Measurements from ENCODE around the gene TUBB4A.

The TUBB4A gene

GRCh38 chr19:6495947-6496346 lies 6.2 kb downstream of the TUBB4A start:
- no peak for DNase-seq (ENCODE audit: low read depth in 2 of 2)

- no peak for DNase-seq (ENCODE audit: low read depth in 2 of 2)
These were observed 7.6 kb downstream of the TUBB4A start for GRCh38 chr19:6494438-6495036.

- DNase-seq (ENCODE audit: low read depth in 2 of 2): no peak
These were observed 10.1 kb downstream of the TUBB4A start for GRCh38 chr19:6491802-6492592.

- DNase-seq (ENCODE audit: low read depth in 2 of 2): no peak
These were observed 12.0 kb downstream of the TUBB4A start for GRCh38 chr19:6490134-6490533.

GRCh38 chr19:6489278-6490061 lies 12.6 kb downstream of the TUBB4A start:
- no peak for DNase-seq (ENCODE audit: low read depth in 2 of 2)

- no peak for DNase-seq (ENCODE audit: low read depth in 2 of 2)
These were observed 17.3 kb downstream of the TUBB4A start for GRCh38 chr19:6484831-6485230.

- DNase-seq (ENCODE audit: low read depth in 2 of 2): no peak
These were observed 17.9 kb downstream of the TUBB4A start for GRCh38 chr19:6484230-6484629.

- DNase-seq (ENCODE audit: low read depth in 2 of 2): no peak
These were observed 18.9 kb downstream of the TUBB4A start for GRCh38 chr19:6483235-6483634.

- no peak for DNase-seq (ENCODE audit: low read depth in 2 of 2)
These were observed 19.8 kb downstream of the TUBB4A start for GRCh38 chr19:6482343-6482686.

GRCh38 chr19:6481541-6482342 lies 20.4 kb downstream of the TUBB4A start, which contains the start of gene DENND1C:
Gene DENND1C (minus strand): TSS chr19:6481787. CDS start chr19:6481695, 92 bp downstream.
- peak; percentile 39 to 53 for DNase-seq (ENCODE audit: low read depth in 2 of 2)

- DNase-seq (ENCODE audit: low read depth in 2 of 2): no peak
These were observed 21.2 kb downstream of the TUBB4A start for GRCh38 chr19:6480848-6481415.

- no peak for DNase-seq (ENCODE audit: low read depth in 2 of 2)
These were observed 22.2 kb downstream of the TUBB4A start for GRCh38 chr19:6479836-6480398.

GRCh38 chr19:6478815-6479214 lies 23.3 kb downstream of the TUBB4A start:
- no peak for DNase-seq (ENCODE audit: low read depth in 2 of 2)

GRCh38 chr19:6476896-6477431 lies 25.1 kb downstream of the TUBB4A start:
- no peak for DNase-seq (ENCODE audit: low read depth in 2 of 2)

GRCh38 chr19:6476155-6476895 lies 25.8 kb downstream of the TUBB4A start:
- DNase-seq (ENCODE audit: low read depth in 2 of 2): peak; percentile 34 to 48

- DNase-seq (ENCODE audit: low read depth in 2 of 2): no peak
These were observed 26.6 kb downstream of the TUBB4A start for GRCh38 chr19:6475321-6476108.

GRCh38 chr19:6473647-6474046 lies 28.5 kb downstream of the TUBB4A start:
- no peak for DNase-seq (ENCODE audit: low read depth in 2 of 2)

GRCh38 chr19:6472713-6473112 lies 29.4 kb downstream of the TUBB4A start:
- no peak for DNase-seq (ENCODE audit: low read depth in 2 of 2)

- DNase-seq (ENCODE audit: low read depth in 2 of 2): no peak
These were observed 31.0 kb downstream of the TUBB4A start for GRCh38 chr19:6471076-6471475.

Measured in stimulated activated CD8-positive, alpha-beta memory T cell treated with anti-CD3 and anti-CD28 coated beads, Interleukin-2, amount 100 ng/mL, for 1 hour (primary cell).